IMR-90 (cell line): ENCODE data around the gene TCF4.

Source experiments
- CEBPB ChIP-seq: IDR thresholded peaks from 2 replicates; pipeline ENCODE4 v1.6.1; 2012; ENCODE audit warnings: low read depth, low read length, improper control_type of control experiment
- CTCF ChIP-seq: conservative IDR thresholded peaks from 2 replicates; pipeline ENCODE4 v1.5.1; 2012; ENCODE audit warnings: mild to moderate bottlenecking, low read depth, low read length, improper control_type of control experiment
- NFE2L2 ChIP-seq: fragments of 150-350 bp; IDR thresholded peaks from 2 replicates; pipeline ENCODE4 v1.6.1; 2016; ENCODE audit warnings: low read depth, mild to moderate bottlenecking, low read length
- POLR2A ChIP-seq: IDR thresholded peaks from 2 replicates; pipeline ENCODE4 v1.6.1; 2012; ENCODE audit warnings: mild to moderate bottlenecking, low read depth, low read length
- RAD21 ChIP-seq: IDR thresholded peaks from 2 replicates; pipeline ENCODE4 v1.6.1; 2012; ENCODE audit warnings: low read length, improper control_type of control experiment
- RFX5 ChIP-seq: IDR thresholded peaks from 2 replicates; pipeline ENCODE4 v1.8.0; 2012; ENCODE audit warnings: low read depth, mild to moderate bottlenecking, low read length, moderate library complexity
- USF2 ChIP-seq: fragments of 150-350 bp; IDR thresholded peaks from 2 replicates; pipeline ENCODE4 v1.6.1; 2017; ENCODE audit warnings: mild to moderate bottlenecking, antibody characterized with exemption, low read length, low read depth

GRCh38 chr18:55289775-55290174, 298.2 kb downstream of the TCF4 start:
- TF ChIP-seq CTCF, result no peak
- TF ChIP-seq RAD21, result no peak
- no peak for TF ChIP-seq NFE2L2
- TF ChIP-seq USF2, result no peak
- TF ChIP-seq CEBPB, result no peak
- no peak for TF ChIP-seq RFX5
- TF ChIP-seq POLR2A, result no peak
